GM10248 (cell line): ENCODE data around the gene UBE4A.
"Not testable (repeated sequence)": the region's sequence is repeated elsewhere in the genome, so short reads cannot be mapped to it uniquely, and the experiment has no call there.

Experiments
- CTCF ChIA-PET: fragments of 300-600 bp; sonication (Branson Sonifier 250); formaldehyde crosslinking; extraction: SDS; loops from one replicate; lab custom pipeline; 2021; ENCODE audit warnings: antibody characterized with exemption; lab: Yijun Ruan, JAX
- POLR2A ChIA-PET: fragments of 350-650 bp; sonication (Branson Sonifier 250); formaldehyde crosslinking; extraction: SDS; loops from one replicate; lab custom pipeline; 2020; ENCODE audit warnings: antibody characterized with exemption; lab: Yijun Ruan, JAX
- DNase-seq: peaks from one replicate; pipeline ENCODE4 v3.0.0; 2012; ENCODE audit errors: extremely low spot score
- TF ChIP-seq, protein P1 (sequence below): IDR thresholded peaks from 2 replicates; pipeline ENCODE4 v1.5.1; 2012; ENCODE audit warnings: mild to moderate bottlenecking, low read depth; ENCODE audit errors: extremely low read depth, missing control alignments, control extremely low read depth

UBE4A gene

DNA sequence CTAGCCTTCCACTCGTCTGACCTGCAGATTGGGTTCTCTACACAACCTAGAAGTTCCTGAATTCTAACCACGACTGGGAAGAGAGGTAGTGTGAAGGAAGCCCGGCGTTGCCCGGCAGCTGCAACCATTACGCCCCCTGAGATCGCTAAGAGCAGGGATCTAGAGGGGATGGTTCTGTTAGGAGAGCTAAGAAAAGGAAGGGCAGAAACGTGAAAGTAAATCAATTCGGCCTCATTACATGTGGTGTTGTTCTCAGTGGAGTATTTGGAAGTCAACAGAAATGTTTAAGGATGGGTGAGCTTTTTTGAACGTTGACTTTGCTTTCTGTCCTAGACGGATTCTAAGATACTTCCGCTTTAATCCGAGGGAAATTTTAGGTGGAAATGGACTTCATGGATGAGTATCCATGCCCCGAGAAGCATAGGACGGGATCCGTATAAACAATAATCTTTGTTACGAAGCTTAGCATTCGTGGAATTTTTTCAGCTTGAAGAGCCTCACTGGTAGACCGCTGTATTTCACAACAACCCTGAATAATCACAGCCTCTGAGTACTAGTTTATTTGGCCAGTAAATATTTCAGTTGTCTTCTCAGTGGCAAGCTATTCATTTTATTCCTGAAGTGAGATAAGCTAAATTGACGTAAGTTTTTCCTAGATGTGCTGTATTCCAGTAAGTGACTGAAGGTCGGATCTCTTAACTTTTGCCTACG lies 42.6 kb downstream of the UBE4A start:
- POLR2A ChIA-PET = interaction anchor here (0.5 to 0.7 kb wide), 3 partner anchors 8 to 51 kb away, joined by 3 to 5 read pairs (median 3); no protein-coding TSS in a partner anchor
- CTCF ChIA-PET = interaction anchor here (0.8 to 1.6 kb wide), 3 partner anchors 25 to 86 kb away, joined by 3 to 6 read pairs (median 3); no protein-coding TSS in a partner anchor
- no peak for DNase-seq
- TF ChIP-seq, protein P1, sequence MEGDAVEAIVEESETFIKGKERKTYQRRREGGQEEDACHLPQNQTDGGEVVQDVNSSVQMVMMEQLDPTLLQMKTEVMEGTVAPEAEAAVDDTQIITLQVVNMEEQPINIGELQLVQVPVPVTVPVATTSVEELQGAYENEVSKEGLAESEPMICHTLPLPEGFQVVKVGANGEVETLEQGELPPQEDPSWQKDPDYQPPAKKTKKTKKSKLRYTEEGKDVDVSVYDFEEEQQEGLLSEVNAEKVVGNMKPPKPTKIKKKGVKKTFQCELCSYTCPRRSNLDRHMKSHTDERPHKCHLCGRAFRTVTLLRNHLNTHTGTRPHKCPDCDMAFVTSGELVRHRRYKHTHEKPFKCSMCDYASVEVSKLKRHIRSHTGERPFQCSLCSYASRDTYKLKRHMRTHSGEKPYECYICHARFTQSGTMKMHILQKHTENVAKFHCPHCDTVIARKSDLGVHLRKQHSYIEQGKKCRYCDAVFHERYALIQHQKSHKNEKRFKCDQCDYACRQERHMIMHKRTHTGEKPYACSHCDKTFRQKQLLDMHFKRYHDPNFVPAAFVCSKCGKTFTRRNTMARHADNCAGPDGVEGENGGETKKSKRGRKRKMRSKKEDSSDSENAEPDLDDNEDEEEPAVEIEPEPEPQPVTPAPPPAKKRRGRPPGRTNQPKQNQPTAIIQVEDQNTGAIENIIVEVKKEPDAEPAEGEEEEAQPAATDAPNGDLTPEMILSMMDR = no peak

DNA sequence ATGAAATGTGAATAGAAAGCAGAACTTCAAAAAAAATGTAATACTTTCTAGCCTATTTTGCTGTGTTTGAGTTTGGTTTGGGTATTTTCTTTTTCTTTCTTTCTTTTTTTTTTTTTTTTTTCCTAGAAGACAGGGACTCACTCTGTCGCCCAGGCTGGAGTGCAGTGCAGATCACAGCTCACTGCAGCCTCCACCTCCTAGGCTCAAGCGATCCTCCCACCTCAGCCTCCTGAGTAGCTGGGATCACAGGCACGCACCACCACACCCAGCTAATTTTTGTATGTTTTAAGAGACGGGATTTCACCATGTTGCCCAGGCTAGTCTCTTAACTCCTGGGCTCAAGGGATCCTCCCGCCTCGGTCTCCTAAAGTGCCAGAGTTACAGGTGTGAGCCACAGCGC lies 43.2 kb downstream of the UBE4A start:
- DNase-seq = not testable (repeated sequence)
- ChIA-PET CTCF (interaction anchor here (1.1 to 1.6 kb wide), 2 partner anchors 26 to 86 kb away, joined by 3 to 6 read pairs; no protein-coding TSS in a partner anchor), POLR2A (interaction anchor here (0.7 kb wide), 1 partner anchor 28 kb away, joined by 5 read pairs; no protein-coding TSS in a partner anchor)

DNA sequence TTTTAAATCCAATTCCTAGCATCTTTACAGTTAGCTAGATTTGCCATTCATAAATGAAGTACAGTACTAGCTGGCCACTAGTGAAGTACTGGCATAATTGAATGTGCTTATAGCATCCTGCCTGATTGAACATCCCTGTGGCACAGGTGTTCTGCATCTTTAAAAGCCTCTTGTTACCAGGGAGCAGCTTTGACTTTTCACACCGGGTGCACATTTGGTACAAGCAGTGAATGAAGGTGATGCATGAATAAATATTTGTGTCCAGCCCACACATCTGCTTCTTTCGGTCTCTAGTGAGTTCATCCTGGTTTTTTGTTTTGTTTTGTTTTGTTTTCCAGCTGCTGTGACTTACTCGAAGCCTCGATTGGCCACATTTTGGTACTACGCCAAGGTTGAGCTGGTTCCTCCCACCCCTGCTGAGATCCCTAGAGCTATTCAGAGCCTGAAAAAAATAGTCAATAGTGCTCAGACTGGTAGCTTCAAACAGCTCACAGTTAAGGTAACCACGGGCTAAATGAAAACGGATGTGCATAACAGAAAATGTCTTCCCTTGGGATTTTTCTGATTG lies 47.3 kb downstream of the UBE4A start:
- ChIA-PET POLR2A (no interaction called here), CTCF (interaction anchor here (0.9 to 1.9 kb wide), 5 partner anchors 9 to 81 kb away, joined by 3 to 4 read pairs (median 3); no protein-coding TSS in a partner anchor)
- no peak for DNase-seq

DNA sequence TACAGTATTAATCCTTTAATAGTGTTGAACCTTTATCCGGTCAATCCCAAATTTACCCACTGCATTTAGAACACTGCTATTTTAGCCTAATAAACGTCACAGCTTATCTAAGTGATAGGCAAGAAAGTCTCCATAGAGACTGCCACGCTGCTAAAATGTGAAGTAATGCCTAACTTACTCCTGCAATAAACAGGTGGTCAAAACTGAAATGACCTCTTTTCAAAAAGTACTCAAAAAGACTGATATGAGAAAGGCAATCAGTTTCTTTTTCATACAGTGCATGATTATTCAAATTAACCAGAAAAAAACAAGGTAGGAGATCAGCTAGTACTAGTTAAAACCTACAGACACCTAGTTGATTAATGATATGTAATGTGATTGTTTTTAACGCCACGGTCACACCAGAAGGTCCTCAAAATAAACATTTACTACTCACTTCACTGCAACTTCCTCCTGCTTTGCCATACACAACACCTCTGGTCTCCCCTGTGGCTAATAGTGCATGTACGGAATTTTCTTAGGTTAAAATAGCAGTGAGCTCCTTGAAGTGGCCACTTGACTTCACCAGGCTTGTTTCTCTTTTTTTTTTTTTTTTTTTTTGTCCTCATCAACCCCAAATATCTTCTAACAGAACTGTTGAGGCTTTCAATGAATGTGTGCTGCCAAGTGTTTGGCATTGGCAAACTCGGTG lies 50.8 kb downstream of the UBE4A start:
- peak; percentile 26 for DNase-seq
- TF ChIP-seq, protein P1 = no peak
- ChIA-PET CTCF (interaction anchor here (0.7 to 1.6 kb wide), 3 partner anchors 8 to 481 kb away, joined by 3 to 5 read pairs (median 3); no protein-coding TSS in a partner anchor), POLR2A (interaction anchor here (0.6 to 1.2 kb wide), 6 partner anchors 8 to 1109 kb away, joined by 3 to 6 read pairs (median 3); no protein-coding TSS in a partner anchor)

More for the DNA sequence above, 47.3 kb downstream of the UBE4A start:
- TF ChIP-seq, protein P1 = no peak

DNA sequence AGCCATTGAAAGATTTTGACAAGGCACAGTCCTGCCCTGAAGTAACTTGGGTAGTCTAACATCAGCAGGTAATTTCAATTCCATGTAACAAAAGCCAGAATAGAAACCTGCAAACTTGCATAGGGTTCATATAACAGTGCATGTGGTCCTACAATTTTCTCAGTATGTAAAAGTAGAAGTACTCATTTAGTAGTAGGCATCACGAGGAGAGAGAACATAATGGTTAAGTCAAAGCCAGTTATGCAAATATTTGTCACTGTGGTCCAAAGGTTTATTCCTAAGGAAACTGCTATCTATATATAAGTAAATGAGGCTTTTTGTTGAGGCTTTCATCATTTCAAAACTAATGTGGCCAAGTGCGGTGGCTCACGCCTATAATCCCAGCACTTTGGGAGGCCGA lies 52.1 kb downstream of the UBE4A start:
- ChIA-PET CTCF (no interaction called here), POLR2A (interaction anchor here (0.6 kb wide), 1 partner anchor 17 kb away, joined by 5 read pairs; no protein-coding TSS in a partner anchor)
- TF ChIP-seq, protein P1 = no peak
- no peak for DNase-seq

DNA sequence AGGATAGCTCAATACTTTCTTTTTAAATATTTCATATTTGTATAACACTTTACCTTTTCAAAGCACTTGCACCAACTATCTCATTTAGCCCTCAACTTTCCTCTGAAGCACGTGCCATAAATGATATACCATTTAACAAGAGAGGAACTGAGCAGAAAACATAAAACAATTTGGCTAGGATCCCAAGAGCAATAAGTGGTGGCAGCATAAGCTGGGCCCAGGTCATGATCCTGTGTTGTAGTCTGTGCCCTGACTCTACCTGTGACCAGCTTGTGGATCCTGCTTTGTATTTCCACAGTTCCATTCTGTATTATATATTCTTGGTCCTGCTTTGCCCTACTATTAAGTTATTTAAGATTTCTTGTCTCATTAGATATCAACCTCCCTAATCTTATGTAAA lies 53.5 kb downstream of the UBE4A start:
- no peak for DNase-seq
- TF ChIP-seq, protein P1 = no peak
- ChIA-PET CTCF (interaction anchor here (1.0 to 1.7 kb wide), 3 partner anchors 23 to 75 kb away, joined by 3 to 5 read pairs (median 3); no protein-coding TSS in a partner anchor), POLR2A (interaction anchor here (0.6 kb wide), 1 partner anchor 55 kb away, joined by 3 read pairs; no protein-coding TSS in a partner anchor)
